Stomach (tissue), 9 donors: ENCODE results near the gene MTHFD1. TPM values are rescaled to one million over a fixed set of nuclear protein-coding genes. Genes with fewer than 3 reads are reported as not detected.

Experiments used
- DNase-seq, 2 donors: peaks; one replicate each; pipeline versions ENCODE4 v3.0.0 to v3.0.0-alpha.2; 2013 to 2019
- H3K27ac ChIP-seq, 5 donors: fragments of 200-600 bp in 4 of 5; sonication (generic) in 4 of 5; one replicate each; pipeline ENCODE4 v1.5.1; 2013 to 2019; ENCODE audit warnings: mild to moderate bottlenecking in 1 of 5, moderate library complexity in 1 of 5
- H3K27me3 ChIP-seq, 3 donors: fragments of 200-600 bp; sonication (generic); one replicate each; pipeline ENCODE4 v1.5.1; 2017 to 2019; ENCODE audit warnings: mixed run types in 1 of 3
- H3K36me3 ChIP-seq, 4 donors: fragments of 200-600 bp; sonication (generic); 1 replicate in 3 of 4; 2 replicates in 1 of 4; pipeline ENCODE4 v1.5.1; 2016 to 2019
- H3K4me1 ChIP-seq, 4 donors: fragments of 200-600 bp; sonication (generic); one replicate each; pipeline ENCODE4 v1.5.1; 2016 to 2019
- H3K4me3 ChIP-seq, 4 donors: fragments of 200-600 bp; sonication (generic) in 3 of 4; one replicate each; pipeline ENCODE4 v1.5.1; 2016 to 2019; ENCODE audit warnings: mild to moderate bottlenecking in 1 of 4
- H3K9me3 ChIP-seq, 4 donors: fragments of 200-600 bp; sonication (generic); one replicate each; pipeline ENCODE4 v1.5.1; 2016 to 2019
- EP300 ChIP-seq: sonication (generic); formaldehyde crosslinking; IDR thresholded peaks from one replicate; pipeline ENCODE4 v1.6.1; 2017; ENCODE audit warnings: antibody characterized with exemption
- POLR2A ChIP-seq, 4 donors: fragments of 450-650 bp; IDR thresholded peaks; one replicate each; pipeline ENCODE4 v1.6.1; 2016; ENCODE audit warnings: antibody characterized with exemption in 4 of 4, control low read depth in 2 of 4, mild to moderate bottlenecking in 1 of 4, moderate library complexity in 1 of 4
- POLR2AphosphoS5 ChIP-seq, 3 donors: sonication (generic); formaldehyde crosslinking; IDR thresholded peaks; one replicate each; pipeline ENCODE4 v1.6.1; 2016; ENCODE audit warnings: antibody characterized with exemption in 3 of 3
- WGBS, 5 donors: extraction: QIAGEN DNeasy Blood & Tissue Kit in 3 of 5; methylation state at CpG; one replicate each; pipeline versions ENCODE4 v1.1.5 to v1.1.7; 2013 to 2018; 5-methylcytosine and 5-hydroxymethylcytosine counted together
- intact Hi-C: fragments of 100-400 bp; cut with DNase I; formaldehyde crosslinking; loops from one replicate; pipeline ENCODE4 v1.15.1; 2023; ENCODE audit warnings: low total_unique reads
- polyA plus RNA-seq, 3 donors: library from polyadenylated mRNA; stranded (reverse); fragments of 200-250 nt; gene quantifications; one replicate each; pipeline ENCODE4 v1.2.3, GENCODE V29; 2013
- total RNA-seq, 5 donors: library from RNA; depleted of rRNA; stranded (reverse); fragments of >200 nt; gene quantifications; one replicate each; pipeline versions ENCODE4 v1.1.0 to v1.2.3, GENCODE V29; 2014 to 2016
- TF ChIP-seq, protein P1 (sequence below), 7 experiments: fragments of 450-650 bp in 4 of 7; fragments of 200-600 bp in 3 of 7; sonication (generic) in 3 of 7; IDR thresholded peaks; one replicate each; pipeline ENCODE4 v1.5.1; 2016 to 2019; ENCODE audit warnings: antibody characterized with exemption in 7 of 7, control low read depth in 2 of 7, mild to moderate bottlenecking in 1 of 7
- donor health status: healthy with polysubstance abuse.
- donor health status: Bipolar disorder and iron deficiency.
- donor health status: healthy.

The MTHFD1 gene
- total and polyA plus RNA-seq, 8 donors, result 8.4 to 42.0 (median 24.6) TPM

DNA sequence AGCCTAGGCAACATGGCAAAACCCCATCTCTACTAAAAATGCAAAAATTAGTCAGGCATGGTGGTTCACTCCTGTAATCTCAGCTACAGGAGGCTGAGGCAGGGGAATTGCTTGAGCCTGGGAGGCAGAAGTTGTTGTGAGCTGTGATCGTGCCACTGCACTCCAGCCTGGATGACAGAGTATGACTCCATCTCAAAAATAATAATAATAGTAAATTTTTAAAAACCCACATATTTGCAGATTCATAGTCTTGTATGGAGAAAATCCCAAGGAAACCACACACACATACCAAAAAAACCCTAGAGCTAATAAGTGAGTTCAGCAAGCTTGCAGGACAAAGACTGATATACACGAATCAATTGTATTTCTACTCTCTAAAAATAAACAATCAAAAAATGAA, 19.0 kb upstream of the MTHFD1 start:
- intact Hi-C loops, result no loop called here
- H3K27me3 ChIP-seq, result no peaks in the 10 kb centered on the region
- no peaks in the 10 kb centered on the region for H3K36me3 ChIP-seq
- WGBS, 5 donors, result 91 to 97% (median 94%) methylated on average over 2 of the region's 2 CpGs
- no peak for TF ChIP-seq EP300
- TF ChIP-seq, protein P1, sequence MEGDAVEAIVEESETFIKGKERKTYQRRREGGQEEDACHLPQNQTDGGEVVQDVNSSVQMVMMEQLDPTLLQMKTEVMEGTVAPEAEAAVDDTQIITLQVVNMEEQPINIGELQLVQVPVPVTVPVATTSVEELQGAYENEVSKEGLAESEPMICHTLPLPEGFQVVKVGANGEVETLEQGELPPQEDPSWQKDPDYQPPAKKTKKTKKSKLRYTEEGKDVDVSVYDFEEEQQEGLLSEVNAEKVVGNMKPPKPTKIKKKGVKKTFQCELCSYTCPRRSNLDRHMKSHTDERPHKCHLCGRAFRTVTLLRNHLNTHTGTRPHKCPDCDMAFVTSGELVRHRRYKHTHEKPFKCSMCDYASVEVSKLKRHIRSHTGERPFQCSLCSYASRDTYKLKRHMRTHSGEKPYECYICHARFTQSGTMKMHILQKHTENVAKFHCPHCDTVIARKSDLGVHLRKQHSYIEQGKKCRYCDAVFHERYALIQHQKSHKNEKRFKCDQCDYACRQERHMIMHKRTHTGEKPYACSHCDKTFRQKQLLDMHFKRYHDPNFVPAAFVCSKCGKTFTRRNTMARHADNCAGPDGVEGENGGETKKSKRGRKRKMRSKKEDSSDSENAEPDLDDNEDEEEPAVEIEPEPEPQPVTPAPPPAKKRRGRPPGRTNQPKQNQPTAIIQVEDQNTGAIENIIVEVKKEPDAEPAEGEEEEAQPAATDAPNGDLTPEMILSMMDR (IDR thresholded peaks at IDR 0.05), result no peak
- no peak for TF ChIP-seq POLR2A (IDR thresholded peaks at IDR 0.05)
- TF ChIP-seq POLR2AphosphoS5 (IDR thresholded peaks at IDR 0.05), result no peak
- no peak overlapping the region for H3K27ac ChIP-seq
- no peak for DNase-seq
- no peaks in the 10 kb centered on the region for H3K9me3 ChIP-seq
- H3K4me1 ChIP-seq, result no peaks in the 10 kb centered on the region
- no peak overlapping the region for H3K4me3 ChIP-seq

DNA sequence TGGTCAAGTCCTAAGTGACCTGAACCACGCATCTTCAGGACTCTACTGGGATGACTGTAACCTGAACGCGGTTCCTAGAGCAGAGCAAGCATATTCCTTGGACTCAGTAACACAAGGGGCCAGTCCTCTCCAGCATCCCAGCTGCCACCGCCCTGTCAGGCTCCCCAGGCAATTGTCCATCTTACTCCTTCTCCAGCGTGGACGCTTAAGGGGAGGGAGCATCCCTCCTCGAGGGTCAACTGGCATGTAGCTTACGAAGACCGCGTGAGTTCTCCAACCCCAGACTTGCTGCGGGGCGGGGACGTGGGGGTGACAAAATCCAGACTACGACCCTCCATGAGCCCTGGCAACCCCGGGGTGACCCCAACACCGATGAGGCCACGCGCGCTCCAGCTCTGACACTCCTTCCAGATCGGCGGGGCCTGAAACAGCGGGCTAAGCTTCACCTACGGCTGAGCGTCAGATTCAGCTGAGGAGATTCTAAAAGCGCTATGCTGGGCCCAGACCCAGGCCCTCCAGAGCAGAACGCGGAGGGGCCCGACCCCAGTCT, 846 bp upstream of the MTHFD1 start:
- peak overlapping the region; percentile 71 to 86 (median 82) for H3K4me3 ChIP-seq
- H3K9me3 ChIP-seq, result no peaks in the 10 kb centered on the region
- intact Hi-C loops, result no loop called here
- H3K27ac ChIP-seq, result peak overlapping the region; percentile 82 to 92 (median 89)
- 2 to 5% (median 3%) methylated on average over 15 to 28 of the region's 28 CpGs for WGBS, 5 donors
- TF ChIP-seq POLR2AphosphoS5 (IDR thresholded peaks at IDR 0.05) (no peak), EP300 (no peak), POLR2A (IDR thresholded peaks at IDR 0.05) (no peak)
- TF ChIP-seq, protein P1 (IDR thresholded peaks at IDR 0.05), result no peak
- H3K27me3 ChIP-seq, result no peaks in the 10 kb centered on the region
- no peak for DNase-seq
- H3K36me3 ChIP-seq, result peaks cover 0 to 14% (median 9%) of the 10 kb centered on the region in 4 donors
- H3K4me1 ChIP-seq, result peaks cover 15 to 34% (median 29%) of the 10 kb centered on the region in 4 donors

DNA sequence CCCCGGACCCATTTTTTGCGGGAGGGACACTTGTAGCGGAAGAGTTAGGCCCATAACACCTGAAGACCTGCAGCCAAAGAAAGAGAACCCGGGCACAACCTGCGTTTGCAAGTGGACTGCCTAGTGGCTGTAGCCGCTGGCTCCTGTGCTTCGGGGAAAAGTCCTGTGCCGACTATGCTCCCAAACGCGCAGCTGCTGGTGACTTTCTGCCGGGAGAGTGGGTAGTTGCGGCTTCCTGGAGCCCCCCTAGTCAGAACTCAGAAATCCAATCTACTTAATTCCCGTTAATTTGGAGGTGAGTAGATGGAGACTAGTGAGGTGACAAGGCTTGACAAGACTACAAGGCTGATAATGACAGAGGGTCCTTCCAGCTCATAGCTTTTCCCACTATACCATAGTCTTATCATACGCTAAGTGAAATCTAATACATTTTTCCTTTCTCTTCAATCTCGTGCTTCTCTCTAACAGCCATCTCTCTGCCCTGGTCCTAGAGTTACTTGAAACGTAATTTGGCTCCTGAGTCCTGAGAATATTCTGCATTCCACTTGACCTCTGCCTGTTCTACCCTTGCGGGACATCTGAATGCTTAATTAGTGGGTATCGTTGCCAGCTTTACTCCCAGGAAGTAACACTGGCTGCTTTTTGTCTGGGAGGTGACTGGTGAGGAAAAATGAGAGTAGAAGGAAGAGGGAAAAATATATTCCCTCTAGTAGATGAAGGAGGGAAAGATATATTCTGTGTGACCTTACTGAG, 556 bp downstream of the MTHFD1 start:
- Histone ChIP-seq H3K4me1 (peaks cover 15 to 34% (median 29%) of the 10 kb centered on the region in 4 donors), H3K9me3 (no peaks in the 10 kb centered on the region), H3K27me3 (no peaks in the 10 kb centered on the region), H3K27ac (peak overlapping the region; percentile 82 to 92 (median 89)), H3K36me3 (peaks cover 0 to 14% (median 9%) of the 10 kb centered on the region in 4 donors), H3K4me3 (peak overlapping the region; percentile 71 to 86 (median 82))
- 0 to 2% (median 1%) methylated on average over 17 to 18 of the region's 18 CpGs for WGBS, 5 donors
- intact Hi-C loops, result no loop called here
- peak; percentile 32 to 38 for DNase-seq
- TF ChIP-seq POLR2AphosphoS5 (IDR thresholded peaks at IDR 0.05), result no peak
- TF ChIP-seq, protein P1 (IDR thresholded peaks at IDR 0.05), result no peak
- TF ChIP-seq EP300, result no peak
- TF ChIP-seq POLR2A (IDR thresholded peaks at IDR 0.05), result no peak

DNA sequence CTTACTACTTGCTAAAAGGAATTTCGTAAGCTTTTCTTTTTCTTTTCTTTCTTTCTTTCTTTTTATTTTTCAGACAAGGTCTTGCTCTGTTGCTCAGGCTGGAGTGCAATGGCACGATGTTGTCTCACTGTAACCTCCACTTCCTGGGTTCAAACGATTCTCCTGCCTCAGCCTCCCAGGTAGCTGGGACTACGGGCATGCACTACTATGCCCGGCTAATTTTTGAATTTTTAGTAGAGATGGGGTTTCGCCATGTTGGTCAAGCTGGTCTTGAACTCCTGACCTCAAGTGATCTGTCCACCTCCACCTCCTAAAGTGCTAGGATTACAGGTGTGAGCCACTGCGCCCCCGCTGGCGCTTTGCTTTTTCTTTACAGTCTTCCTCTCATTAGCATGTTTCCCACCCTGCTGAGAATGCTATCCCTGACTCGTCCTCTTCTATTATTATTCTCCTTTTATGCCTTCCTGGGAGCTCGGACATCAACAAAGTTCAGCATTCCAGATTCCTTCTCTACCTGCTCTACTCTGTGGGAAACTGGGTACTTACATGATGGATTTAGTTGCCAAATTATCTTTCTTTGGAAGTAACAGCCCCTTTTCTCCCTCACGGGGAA, 3.1 kb downstream of the MTHFD1 start:
- Histone ChIP-seq H3K27me3 (no peaks in the 10 kb centered on the region), H3K36me3 (peaks cover 0 to 14% (median 9%) of the 10 kb centered on the region in 4 donors), H3K4me1 (peaks cover 15 to 30% (median 28%) of the 10 kb centered on the region in 4 donors), H3K27ac (no peak overlapping the region), H3K4me3 (no peak overlapping the region), H3K9me3 (no peaks in the 10 kb centered on the region)
- no peak for DNase-seq
- 87 to 92% (median 90%) methylated on average over 12 of the region's 12 CpGs for WGBS, 5 donors
- no peak for TF ChIP-seq POLR2AphosphoS5 (IDR thresholded peaks at IDR 0.05)
- TF ChIP-seq, protein P1 (IDR thresholded peaks at IDR 0.05), result no peak
- TF ChIP-seq POLR2A (IDR thresholded peaks at IDR 0.05), result no peak
- TF ChIP-seq EP300, result no peak
- intact Hi-C loops, result no loop called here
